Measurements from ENCODE around the gene XYLT1.

DNA sequence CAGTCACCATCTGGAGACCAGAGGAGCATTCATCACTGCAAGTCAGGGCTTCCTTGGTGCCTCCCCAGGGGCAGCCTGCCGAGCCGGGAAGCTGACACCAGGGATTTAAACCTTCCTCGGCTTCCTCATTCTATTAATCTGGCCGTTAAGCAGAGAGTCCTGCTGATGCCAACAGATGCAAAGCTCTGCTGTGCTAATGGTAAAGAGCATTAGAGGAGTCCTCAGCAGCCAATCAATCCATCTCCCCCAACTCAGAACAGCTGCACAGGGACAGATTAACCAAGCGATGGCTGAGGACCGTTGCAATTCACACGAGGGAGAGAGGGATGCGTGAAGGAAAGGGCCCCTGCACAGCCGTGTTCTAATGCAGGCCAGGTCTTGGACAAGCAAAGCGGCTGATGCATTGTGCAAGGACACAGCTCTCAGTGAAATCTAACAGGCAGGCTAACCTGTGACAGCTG, 116.6 kb downstream of the XYLT1 start:
- TF ChIP-seq, protein P1, sequence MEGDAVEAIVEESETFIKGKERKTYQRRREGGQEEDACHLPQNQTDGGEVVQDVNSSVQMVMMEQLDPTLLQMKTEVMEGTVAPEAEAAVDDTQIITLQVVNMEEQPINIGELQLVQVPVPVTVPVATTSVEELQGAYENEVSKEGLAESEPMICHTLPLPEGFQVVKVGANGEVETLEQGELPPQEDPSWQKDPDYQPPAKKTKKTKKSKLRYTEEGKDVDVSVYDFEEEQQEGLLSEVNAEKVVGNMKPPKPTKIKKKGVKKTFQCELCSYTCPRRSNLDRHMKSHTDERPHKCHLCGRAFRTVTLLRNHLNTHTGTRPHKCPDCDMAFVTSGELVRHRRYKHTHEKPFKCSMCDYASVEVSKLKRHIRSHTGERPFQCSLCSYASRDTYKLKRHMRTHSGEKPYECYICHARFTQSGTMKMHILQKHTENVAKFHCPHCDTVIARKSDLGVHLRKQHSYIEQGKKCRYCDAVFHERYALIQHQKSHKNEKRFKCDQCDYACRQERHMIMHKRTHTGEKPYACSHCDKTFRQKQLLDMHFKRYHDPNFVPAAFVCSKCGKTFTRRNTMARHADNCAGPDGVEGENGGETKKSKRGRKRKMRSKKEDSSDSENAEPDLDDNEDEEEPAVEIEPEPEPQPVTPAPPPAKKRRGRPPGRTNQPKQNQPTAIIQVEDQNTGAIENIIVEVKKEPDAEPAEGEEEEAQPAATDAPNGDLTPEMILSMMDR (conservative IDR thresholded peaks at IDR 0.05; ENCODE audit: low read length), result no peak
- TF ChIP-seq EZH2phosphoT487 (IDR thresholded peaks at IDR 0.05; ENCODE audit: borderline replicate concordance), result no peak

All from Loucy (cell line).